Right atrium auricular region (tissue), 2 donors: ENCODE data around the gene SPATA20. TPM values are rescaled to one million over a fixed set of nuclear protein-coding genes. Genes with fewer than 3 reads are reported as not detected.

Experiments used
- DNase-seq: peaks from one replicate; pipeline ENCODE4 v3.0.0-alpha.2; 2019; ENCODE audit warnings: low spot score
- H3K27ac ChIP-seq, 2 donors: fragments of 200-600 bp; sonication (generic); 1 replicate in 1 of 2; 2 replicates in 1 of 2; pipeline ENCODE4 v1.5.1; 2016 to 2019
- H3K27me3 ChIP-seq, 2 donors: fragments of 200-600 bp; sonication (generic); one replicate each; pipeline versions ENCODE4 v1.5.1 to v1.6.0; 2017 to 2019
- H3K36me3 ChIP-seq: fragments of 200-600 bp; sonication (generic); one replicate; pipeline ENCODE4 v1.5.1; 2016
- H3K4me1 ChIP-seq, 2 donors: fragments of 200-600 bp; sonication (generic); one replicate each; pipeline versions ENCODE4 v1.5.1 to v1.6.0; 2017 to 2019
- H3K4me3 ChIP-seq, 2 donors: fragments of 200-600 bp; sonication (generic); 1 replicate in 1 of 2; 2 replicates in 1 of 2; pipeline ENCODE4 v1.5.1; 2017 to 2019; ENCODE audit warnings: mild to moderate bottlenecking in 1 of 2, moderate library complexity in 1 of 2
- H3K9me3 ChIP-seq, 2 donors: fragments of 200-600 bp; sonication (generic); one replicate each; pipeline ENCODE4 v1.5.1; 2019
- total RNA-seq, 2 donors: library from RNA; depleted of rRNA; stranded (reverse); fragments of >200 nt; gene quantifications; one replicate each; pipeline ENCODE4 v1.1.0, GENCODE V29; 2016
- TF ChIP-seq, protein P1 (sequence below), 2 donors: fragments of 200-600 bp; sonication (generic); IDR thresholded peaks; one replicate each; pipeline ENCODE4 v1.5.1; 2019; ENCODE audit warnings: antibody characterized with exemption in 2 of 2

The SPATA20 gene
- total RNA-seq, 2 donors from 2014 or later, result 42.8 to 59.3 TPM

DNA sequence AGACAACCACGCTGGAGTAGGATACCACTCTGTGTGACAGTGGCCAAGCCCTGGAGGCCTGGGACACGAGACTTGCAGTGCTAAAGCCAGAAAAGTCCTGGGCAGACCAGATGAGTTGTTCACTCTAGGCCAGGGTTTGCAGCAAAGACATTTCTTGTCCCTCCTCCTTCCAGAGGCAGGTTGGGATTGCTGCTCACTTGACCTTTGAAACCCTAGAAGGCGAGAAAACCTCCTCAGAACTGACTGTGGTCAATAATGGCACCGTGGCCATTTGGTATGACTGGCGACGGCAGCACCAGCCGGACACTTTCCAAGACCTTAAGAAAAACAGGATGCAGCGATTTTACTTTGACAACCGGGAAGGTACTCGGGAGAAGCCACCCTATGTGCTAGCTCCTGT is 24.2 kb upstream of the SPATA20 start:
- H3K27ac ChIP-seq, result no peak overlapping the region
- H3K4me3 ChIP-seq, result no peak overlapping the region
- TF ChIP-seq, protein P1, sequence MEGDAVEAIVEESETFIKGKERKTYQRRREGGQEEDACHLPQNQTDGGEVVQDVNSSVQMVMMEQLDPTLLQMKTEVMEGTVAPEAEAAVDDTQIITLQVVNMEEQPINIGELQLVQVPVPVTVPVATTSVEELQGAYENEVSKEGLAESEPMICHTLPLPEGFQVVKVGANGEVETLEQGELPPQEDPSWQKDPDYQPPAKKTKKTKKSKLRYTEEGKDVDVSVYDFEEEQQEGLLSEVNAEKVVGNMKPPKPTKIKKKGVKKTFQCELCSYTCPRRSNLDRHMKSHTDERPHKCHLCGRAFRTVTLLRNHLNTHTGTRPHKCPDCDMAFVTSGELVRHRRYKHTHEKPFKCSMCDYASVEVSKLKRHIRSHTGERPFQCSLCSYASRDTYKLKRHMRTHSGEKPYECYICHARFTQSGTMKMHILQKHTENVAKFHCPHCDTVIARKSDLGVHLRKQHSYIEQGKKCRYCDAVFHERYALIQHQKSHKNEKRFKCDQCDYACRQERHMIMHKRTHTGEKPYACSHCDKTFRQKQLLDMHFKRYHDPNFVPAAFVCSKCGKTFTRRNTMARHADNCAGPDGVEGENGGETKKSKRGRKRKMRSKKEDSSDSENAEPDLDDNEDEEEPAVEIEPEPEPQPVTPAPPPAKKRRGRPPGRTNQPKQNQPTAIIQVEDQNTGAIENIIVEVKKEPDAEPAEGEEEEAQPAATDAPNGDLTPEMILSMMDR (IDR thresholded peaks at IDR 0.05), result no peak
- H3K4me1 ChIP-seq, result no peaks in the 10 kb centered on the region
- no peaks in the 10 kb centered on the region for H3K9me3 ChIP-seq
- no peaks in the 10 kb centered on the region for H3K36me3 ChIP-seq
- DNase-seq, result no peak
- no peaks in the 10 kb centered on the region for H3K27me3 ChIP-seq

DNA sequence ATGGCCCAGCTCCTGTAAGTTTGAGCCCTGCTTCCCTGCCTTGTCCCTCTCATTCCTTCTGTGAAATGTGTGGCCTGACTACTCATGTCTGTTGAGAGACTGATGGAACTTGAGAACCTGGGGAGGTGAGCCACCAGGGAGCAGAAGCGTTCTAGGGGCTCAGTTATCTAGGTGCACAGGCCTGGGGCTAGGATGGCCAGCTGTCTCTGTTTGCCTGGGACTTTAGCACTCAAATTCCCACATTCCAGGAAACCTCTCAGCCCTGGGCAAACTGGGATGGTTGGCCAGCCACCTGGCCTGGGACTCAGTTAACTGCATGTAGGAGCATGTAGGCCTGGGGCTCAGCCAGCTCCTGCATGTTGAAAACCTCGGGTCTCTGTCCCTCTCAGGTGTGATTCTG is 23.8 kb upstream of the SPATA20 start:
- TF ChIP-seq, protein P1 (IDR thresholded peaks at IDR 0.05), result no peak

DNA sequence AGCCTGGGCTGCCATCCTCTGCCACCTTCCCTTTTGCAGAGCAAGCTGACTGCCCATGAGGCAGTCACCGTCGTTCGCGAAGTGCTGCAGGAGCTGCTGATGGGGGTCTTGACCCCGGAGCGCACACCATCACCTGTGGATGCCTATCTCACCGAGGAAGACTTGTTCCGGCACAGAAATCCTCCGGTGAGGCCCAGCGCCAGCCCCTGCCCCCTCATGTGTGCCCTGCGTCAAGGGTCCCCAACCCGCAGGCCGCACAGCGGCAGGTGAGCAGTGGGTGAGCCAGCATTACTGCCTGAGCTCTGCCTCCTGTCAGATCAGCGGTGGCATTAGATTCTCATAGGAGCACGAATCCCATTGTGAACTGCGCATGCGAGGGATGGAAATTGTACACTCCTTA is 22.1 kb upstream of the SPATA20 start:
- Histone ChIP-seq H3K36me3 (no peaks in the 10 kb centered on the region), H3K27me3 (no peaks in the 10 kb centered on the region), H3K27ac (no peak overlapping the region), H3K4me1 (no peaks in the 10 kb centered on the region), H3K4me3 (no peak overlapping the region), H3K9me3 (no peaks in the 10 kb centered on the region)
- TF ChIP-seq, protein P1 (IDR thresholded peaks at IDR 0.05), result no peak
- DNase-seq, result no peak

More for the DNA sequence above, 23.8 kb upstream of the SPATA20 start:
- Histone ChIP-seq H3K4me3 (no peak overlapping the region), H3K4me1 (no peaks in the 10 kb centered on the region), H3K27me3 (no peaks in the 10 kb centered on the region), H3K27ac (no peak overlapping the region), H3K36me3 (no peaks in the 10 kb centered on the region), H3K9me3 (no peaks in the 10 kb centered on the region)
- DNase-seq, result no peak

DNA sequence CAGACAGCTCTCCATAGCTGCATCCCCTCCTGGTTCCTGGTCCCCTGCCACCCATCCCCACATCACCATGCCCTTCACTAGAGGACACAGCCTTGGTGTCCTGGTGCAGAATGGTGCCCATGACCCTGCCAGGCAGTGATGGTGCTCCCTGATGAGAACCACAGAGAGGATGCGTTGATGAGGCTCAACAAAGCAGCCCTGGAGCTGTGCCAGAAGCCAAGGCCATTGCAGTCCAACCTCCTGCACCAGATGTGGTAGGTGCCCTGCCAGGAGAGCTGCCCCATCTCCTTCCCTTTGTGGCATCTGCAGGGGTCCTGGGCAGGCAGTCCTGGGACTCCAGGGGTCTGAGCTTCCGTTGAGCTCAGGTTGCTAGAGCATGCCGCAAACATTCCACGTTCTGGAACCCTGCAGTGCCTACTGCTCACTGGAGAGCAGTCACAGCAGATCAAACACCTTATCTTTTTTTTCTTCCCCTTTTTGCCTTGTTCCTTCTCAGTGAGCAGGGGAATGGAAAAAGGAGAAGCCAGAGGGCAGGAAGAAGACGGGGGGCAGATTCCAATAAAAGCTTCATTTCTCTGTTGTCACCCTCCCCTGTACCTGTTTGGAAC is 19.7 kb upstream of the SPATA20 start:
- Histone ChIP-seq H3K4me3 (no peak overlapping the region), H3K9me3 (no peaks in the 10 kb centered on the region), H3K27me3 (no peaks in the 10 kb centered on the region), H3K36me3 (no peaks in the 10 kb centered on the region), H3K4me1 (peaks cover 0 to 5% of the 10 kb centered on the region in 2 donors), H3K27ac (no peak overlapping the region)
- TF ChIP-seq, protein P1 (IDR thresholded peaks at IDR 0.05), result no peak
- DNase-seq, result no peak

DNA sequence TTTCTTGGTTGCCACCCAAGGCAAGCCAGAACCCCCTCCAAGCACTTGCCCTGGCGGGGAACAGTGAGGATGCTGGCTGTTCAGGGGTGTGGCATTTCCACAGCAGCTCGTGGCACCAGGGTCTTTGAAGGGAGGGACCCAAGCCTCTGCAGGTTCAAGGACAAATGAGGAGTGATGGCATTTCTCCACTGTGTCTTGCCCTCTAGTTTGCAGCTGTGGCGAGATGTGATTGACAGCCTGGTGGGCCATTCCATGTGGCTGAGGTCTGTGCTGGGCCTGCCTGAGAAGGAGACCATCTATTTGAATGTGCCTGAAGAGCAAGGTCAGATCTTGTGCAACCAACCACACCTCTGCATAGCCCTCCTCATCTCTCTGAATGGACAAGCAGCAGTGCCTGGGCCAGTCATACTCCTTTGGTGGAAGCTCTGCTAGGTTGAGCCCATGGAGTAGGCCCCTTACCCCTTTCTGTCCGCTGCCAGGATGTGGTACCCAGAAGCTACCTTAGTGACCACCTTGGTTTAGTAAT is 19.0 kb upstream of the SPATA20 start:
- Histone ChIP-seq H3K27me3 (no peaks in the 10 kb centered on the region), H3K4me1 (peaks cover 0 to 12% of the 10 kb centered on the region in 2 donors), H3K36me3 (no peaks in the 10 kb centered on the region), H3K27ac (no peak overlapping the region), H3K9me3 (no peaks in the 10 kb centered on the region), H3K4me3 (no peak overlapping the region)
- TF ChIP-seq, protein P1 (IDR thresholded peaks at IDR 0.05), result no peak
- no peak for DNase-seq

DNA sequence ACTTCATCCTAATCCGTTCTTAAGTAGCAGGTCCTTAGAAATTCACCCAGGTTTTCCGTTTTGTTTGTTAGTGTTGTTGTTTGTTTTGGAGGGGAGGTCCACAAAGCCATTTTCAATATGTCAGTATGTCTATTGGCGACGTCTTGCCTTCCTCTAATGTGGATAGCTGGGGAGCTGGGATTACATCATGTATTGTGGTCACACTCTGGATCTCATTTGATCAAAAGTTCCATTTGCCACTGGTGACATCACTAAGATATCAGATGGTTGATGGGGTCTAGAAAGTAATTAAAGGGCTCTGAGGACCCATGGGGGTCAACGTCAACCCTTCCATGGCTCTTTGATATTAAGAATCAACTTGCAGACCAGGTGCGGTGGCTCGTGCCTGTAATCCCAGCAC is 17.1 kb upstream of the SPATA20 start:
- no peak overlapping the region for H3K4me3 ChIP-seq
- no peaks in the 10 kb centered on the region for H3K27me3 ChIP-seq

More for the DNA sequence above, 17.1 kb upstream of the SPATA20 start:
- DNase-seq, result no peak
- Histone ChIP-seq H3K4me1 (peaks cover 0 to 30% of the 10 kb centered on the region in 2 donors), H3K9me3 (no peaks in the 10 kb centered on the region), H3K36me3 (no peaks in the 10 kb centered on the region), H3K27ac (no peak overlapping the region)
- TF ChIP-seq, protein P1 (IDR thresholded peaks at IDR 0.05), result no peak
